ENCODE measurements around the gene MAP3K19.
A peak's percentile ranks its signal among the peaks of the same experiment; 100 is the strongest.
"Not testable (repeated sequence)": the region's sequence is repeated elsewhere in the genome, so short reads cannot be mapped to it uniquely, and the experiment has no call there.

MAP3K19 gene

GRCh38 chr2:135052042-135052876 is 5.0 kb upstream of the MAP3K19 start, which contains the start of gene RAB3GAP1:
Gene RAB3GAP1 (plus strand): TSS chr2:135052292. CDS start chr2:135052308, 16 bp downstream.
- DNase-seq = peak; percentile 54

- DNase-seq = no peak
Observed at GRCh38 chr2:135050684-135051083, 3.4 kb upstream of the MAP3K19 start.

GRCh38 chr2:135050132-135050531 is 2.9 kb upstream of the MAP3K19 start:
- DNase-seq = no peak

GRCh38 chr2:135048122-135048521 is 875 bp upstream of the MAP3K19 start:
- no peak for DNase-seq

GRCh38 chr2:135043345-135043744 is 3.9 kb downstream of the MAP3K19 start:
- DNase-seq = no peak

- no peak for DNase-seq
Observed at GRCh38 chr2:135037831-135038230, 9.4 kb downstream of the MAP3K19 start.

GRCh38 chr2:135033216-135033615 is 14.0 kb downstream of the MAP3K19 start:
- DNase-seq = not testable (repeated sequence)

GRCh38 chr2:135030826-135031225 is 16.4 kb downstream of the MAP3K19 start:
- no peak for DNase-seq

- no peak for DNase-seq
Observed at GRCh38 chr2:135029481-135030134, 17.6 kb downstream of the MAP3K19 start.

GRCh38 chr2:135023886-135024485 is 23.3 kb downstream of the MAP3K19 start:
- no peak for DNase-seq

- DNase-seq = no peak
Observed at GRCh38 chr2:135022952-135023880, 24.0 kb downstream of the MAP3K19 start.

- DNase-seq = no peak
Observed at GRCh38 chr2:135021618-135022017, 25.6 kb downstream of the MAP3K19 start.

GRCh38 chr2:135011633-135012032 is 35.6 kb downstream of the MAP3K19 start:
- no peak for DNase-seq

- DNase-seq = no peak
Observed at GRCh38 chr2:135010200-135010942, 36.9 kb downstream of the MAP3K19 start.

GRCh38 chr2:135009339-135009738 is 37.9 kb downstream of the MAP3K19 start:
- no peak for DNase-seq

- no peak for DNase-seq
Observed at GRCh38 chr2:135005753-135006152, 41.5 kb downstream of the MAP3K19 start.

- peak; percentile 57 for DNase-seq
Observed at GRCh38 chr2:135004005-135004746, 43.1 kb downstream of the MAP3K19 start.

GRCh38 chr2:135002836-135003235 is 44.4 kb downstream of the MAP3K19 start:
- DNase-seq = no peak

GRCh38 chr2:134999521-134999920 is 47.7 kb downstream of the MAP3K19 start:
- DNase-seq = no peak

- no peak for DNase-seq
Observed at GRCh38 chr2:134988994-134989605, 58.1 kb downstream of the MAP3K19 start.

GRCh38 chr2:134985061-134985460 is 62.2 kb downstream of the MAP3K19 start:
- no peak for DNase-seq
